A172 (cell line): ENCODE results near the gene PSMA2. TPM values are rescaled to one million over a fixed set of nuclear protein-coding genes. Genes with fewer than 3 reads are reported as not detected.
A peak's percentile ranks its signal among the peaks of the same experiment; 100 is the strongest.
"Not testable (repeated sequence)": the region's sequence is repeated elsewhere in the genome, so short reads cannot be mapped to it uniquely, and the experiment has no call there.

Source experiments
- DNase-seq: peaks from one replicate; pipeline ENCODE4 v3.0.0-alpha.2; 2015; ENCODE audit warnings: low spot score
- total RNA-seq: library from RNA; depleted of rRNA; stranded (reverse); fragments of >200 nt; shearing (Covaris generic); gene quantifications from 2 replicates; pipeline ENCODE4 v1.2.3, GENCODE V29; 2014; rRNA removed

PSMA2 gene
- total RNA-seq, 1 experiment from 2014 or later = 430 TPM

- DNase-seq = no peak
Measured at GRCh38 chr7:42907316-42907715, 24.7 kb downstream of the PSMA2 start.

- no peak for DNase-seq
Measured at GRCh38 chr7:42906181-42906580, 25.8 kb downstream of the PSMA2 start.

GRCh38 chr7:42902331-42902730 is 29.6 kb downstream of the PSMA2 start:
- DNase-seq = no peak

GRCh38 chr7:42900842-42901241 is 31.1 kb downstream of the PSMA2 start:
- DNase-seq = no peak

- DNase-seq = no peak
Measured at GRCh38 chr7:42893346-42894240, 38.4 kb downstream of the PSMA2 start.

GRCh38 chr7:42886893-42887505 is 45.0 kb downstream of the PSMA2 start:
- DNase-seq = no peak

- peak; percentile 29 for DNase-seq
Measured at GRCh38 chr7:42886129-42886528, 45.8 kb downstream of the PSMA2 start.

- not testable (repeated sequence) for DNase-seq
Measured at GRCh38 chr7:42885183-42885582, 46.8 kb downstream of the PSMA2 start.

- no peak for DNase-seq
Measured at GRCh38 chr7:42883950-42884349, 48.0 kb downstream of the PSMA2 start.

- no peak for DNase-seq
Measured at GRCh38 chr7:42880392-42880791, 51.6 kb downstream of the PSMA2 start.

GRCh38 chr7:42878303-42878702 is 53.7 kb downstream of the PSMA2 start:
- DNase-seq = no peak

- DNase-seq = no peak
Measured at GRCh38 chr7:42877862-42878261, 54.1 kb downstream of the PSMA2 start.

GRCh38 chr7:42876182-42877068 is 55.5 kb downstream of the PSMA2 start:
- peak; percentile 61 for DNase-seq

GRCh38 chr7:42869131-42870020 is 62.6 kb downstream of the PSMA2 start:
- DNase-seq = peak; percentile 46

GRCh38 chr7:42868480-42868879 is 63.5 kb downstream of the PSMA2 start:
- no peak for DNase-seq

Other genes with a start within 250 kb of the PSMA2 start
- gene C7orf25, start 20.1 kb downstream of the PSMA2 start, total RNA-seq = 29.2 and 46.5 TPM in 2 replicates
- gene MRPL32, start 202 bp upstream of the PSMA2 start, total RNA-seq = 159 and 181 TPM in 2 replicates
- gene HECW1, start 180.5 kb upstream of the PSMA2 start, total RNA-seq = 26.5 and 36.2 TPM in 2 replicates